NCI-H2196 treated with DMSO at 0.1 percent for 48 hours (cell line): Measurements from ENCODE around the gene GRM3.

ENCODE experiments used
- DNase-seq: peaks from one replicate; lab custom pipeline; 2025; ENCODE audit not compliant: unreplicated experiment; lab: John Stamatoyannopoulos, UW

The GRM3 gene

GRCh38 chr7:86784765-86785164, 141.1 kb downstream of the GRM3 start:
- DNase-seq = no peak

DNA sequence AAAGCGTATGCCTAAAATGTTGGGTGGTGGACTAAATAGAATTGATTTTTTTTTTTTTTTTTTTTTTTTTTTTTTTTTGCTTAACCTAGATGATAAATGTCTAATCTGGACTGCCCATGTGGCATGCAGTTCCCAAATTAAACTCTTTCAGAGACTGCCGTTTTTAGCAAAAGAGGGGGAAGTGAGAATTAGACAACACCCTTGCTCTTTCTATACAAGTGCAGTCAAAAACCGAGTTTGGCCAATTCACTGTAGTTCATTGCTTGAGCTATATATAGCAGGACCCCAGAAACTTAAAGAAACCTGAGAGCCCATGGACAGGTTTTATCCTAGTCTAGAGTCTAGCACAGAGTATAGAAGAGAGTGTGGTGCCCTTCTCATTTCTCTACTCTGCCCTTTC, 141.9 kb downstream of the GRM3 start:
- no peak for DNase-seq

- no peak for DNase-seq
Observed at GRCh38 chr7:86786376-86786775, 142.7 kb downstream of the GRM3 start.

DNA sequence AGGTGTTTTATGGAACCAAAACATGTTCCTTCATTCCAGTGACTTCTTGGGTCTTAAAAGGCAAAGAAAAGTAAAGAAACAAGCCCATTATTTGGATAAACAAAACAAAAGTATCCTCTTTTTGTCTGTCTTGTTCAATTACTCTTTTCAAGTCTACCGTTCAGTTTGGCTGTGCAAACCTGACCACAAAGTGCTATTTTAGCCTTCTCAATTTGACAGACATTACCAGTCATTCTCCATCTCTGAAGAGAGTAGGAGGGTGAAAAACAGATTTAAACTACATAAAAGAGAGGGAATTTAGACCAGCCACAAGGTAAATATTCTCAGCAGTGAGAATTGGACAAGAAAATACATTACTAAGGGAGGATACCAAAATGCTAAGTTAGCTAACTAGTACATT, 145.2 kb downstream of the GRM3 start:
- DNase-seq = no peak

DNA sequence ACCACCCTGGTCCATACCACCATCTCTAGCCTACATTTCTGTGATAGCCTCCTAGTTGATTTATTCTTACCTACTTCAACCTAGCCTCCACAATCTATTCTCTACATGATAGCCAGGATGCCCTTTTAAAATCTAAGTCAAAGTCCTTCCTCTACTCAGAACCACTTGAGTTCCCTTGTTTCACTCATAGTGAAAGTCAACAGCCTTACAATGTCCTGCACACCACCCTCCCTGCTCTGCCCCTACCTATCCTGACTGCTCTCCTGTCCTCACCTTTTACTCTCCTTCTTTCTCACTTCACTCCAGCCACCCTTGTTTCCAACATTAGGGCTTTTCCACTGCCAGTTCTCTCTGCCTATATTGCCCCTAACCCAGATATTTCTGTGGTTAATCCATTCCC, 146.7 kb downstream of the GRM3 start:
- DNase-seq = no peak

GRCh38 chr7:86792260-86792659, 148.6 kb downstream of the GRM3 start:
- DNase-seq = no peak

DNA sequence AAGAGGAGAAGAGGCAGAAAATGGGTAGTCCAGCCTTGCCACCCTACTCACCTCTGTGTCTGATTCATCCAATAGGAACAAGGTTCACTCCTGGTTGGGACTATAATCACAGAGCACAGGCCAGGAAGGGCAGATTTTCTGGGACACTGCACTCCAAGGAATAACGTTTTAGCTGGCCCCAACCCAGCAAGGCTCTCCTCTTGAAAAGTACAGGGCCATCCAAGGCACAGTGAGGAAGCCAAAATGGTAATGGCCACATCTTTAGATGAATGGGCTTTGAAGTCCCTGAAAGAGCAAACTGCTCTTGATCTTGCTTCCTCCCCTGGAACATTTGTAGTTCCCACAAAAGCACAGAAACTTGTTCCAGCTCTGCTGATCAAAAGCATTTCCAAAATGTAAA, 149.4 kb downstream of the GRM3 start:
- no peak for DNase-seq

- DNase-seq = no peak
Observed at GRCh38 chr7:86814661-86815379, 171.1 kb downstream of the GRM3 start.

DNA sequence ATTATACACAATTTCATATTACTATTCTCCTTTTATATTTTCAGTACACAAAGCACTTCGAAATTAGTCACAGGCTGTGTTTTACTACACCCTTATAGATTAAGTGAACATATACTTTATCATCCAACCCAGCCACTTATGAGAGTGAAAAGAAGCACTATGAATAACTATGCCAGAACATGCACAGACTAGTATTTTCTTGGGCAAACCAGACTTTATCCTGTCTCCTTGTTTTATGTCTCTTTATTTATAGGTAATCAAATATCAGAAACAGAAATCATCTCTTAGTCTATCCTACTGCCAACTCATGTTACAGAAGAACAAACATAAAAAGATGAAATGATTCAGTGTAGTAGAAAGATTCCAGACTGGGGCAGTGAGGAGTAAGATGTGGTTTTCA, 171.8 kb downstream of the GRM3 start:
- no peak for DNase-seq

GRCh38 chr7:86818903-86819302, 175.2 kb downstream of the GRM3 start:
- no peak for DNase-seq

DNA sequence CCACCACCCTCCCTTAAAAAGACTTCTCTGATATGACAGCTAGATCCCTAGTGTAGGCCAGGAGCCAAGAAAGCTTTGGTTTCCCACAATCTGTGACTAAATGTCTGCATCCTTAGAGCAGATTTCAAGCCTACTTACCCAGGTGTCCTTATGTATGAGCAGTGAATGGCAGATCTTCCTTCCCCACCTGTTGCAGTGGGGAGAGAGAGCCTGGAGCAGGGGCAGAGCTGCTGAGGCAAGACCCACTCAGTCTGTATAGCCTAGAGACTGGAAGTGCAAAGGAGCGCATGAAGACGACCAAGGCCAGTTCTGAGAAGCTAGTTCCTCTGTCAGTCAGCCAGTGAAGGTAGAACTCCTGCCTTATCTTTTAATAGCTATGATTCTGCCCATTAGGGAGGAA, 180.1 kb downstream of the GRM3 start:
- DNase-seq = no peak

DNA sequence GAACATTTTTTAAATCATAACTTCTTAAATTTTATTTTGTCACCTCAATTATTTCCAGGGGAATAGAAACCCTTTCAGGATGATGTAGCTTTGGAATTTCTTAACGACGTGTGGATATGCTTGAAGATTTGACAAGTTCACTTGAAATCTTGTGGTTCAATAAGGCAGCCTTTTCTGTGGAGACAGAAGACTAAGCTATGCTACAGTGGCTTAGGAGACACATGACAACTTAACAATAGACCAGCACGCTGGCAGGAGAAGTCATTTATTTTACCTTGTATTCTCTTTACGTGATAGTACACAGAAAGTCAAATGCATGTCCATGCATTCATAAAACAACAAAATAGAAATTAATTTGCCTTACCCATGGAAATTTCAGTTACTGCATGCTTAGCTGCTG, 181.6 kb downstream of the GRM3 start:
- DNase-seq = no peak

GRCh38 chr7:86826948-86827347, 183.2 kb downstream of the GRM3 start:
- DNase-seq = no peak

GRCh38 chr7:86833360-86833759, 189.7 kb downstream of the GRM3 start:
- no peak for DNase-seq

DNA sequence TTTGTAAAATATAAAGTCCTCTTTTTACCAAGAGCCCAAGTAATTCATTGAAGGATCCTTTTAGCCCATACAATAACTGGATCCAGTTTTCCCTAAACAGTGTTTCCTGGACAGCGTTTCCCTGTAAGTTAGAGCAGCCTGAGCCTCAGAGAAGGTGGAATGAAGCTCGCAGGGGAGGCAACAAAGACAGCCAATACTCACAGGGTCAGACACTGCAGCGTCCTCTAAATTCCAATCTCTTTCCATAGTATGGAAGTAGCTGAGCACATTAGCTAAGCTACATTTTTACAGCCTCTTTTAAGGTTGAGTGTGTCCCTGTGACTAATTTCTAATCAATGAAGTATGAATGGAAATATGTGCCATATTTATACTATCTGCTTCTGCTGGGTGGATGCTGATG, 193.5 kb downstream of the GRM3 start:
- no peak for DNase-seq

GRCh38 chr7:86844608-86845007, 200.9 kb downstream of the GRM3 start:
- no peak for DNase-seq

DNA sequence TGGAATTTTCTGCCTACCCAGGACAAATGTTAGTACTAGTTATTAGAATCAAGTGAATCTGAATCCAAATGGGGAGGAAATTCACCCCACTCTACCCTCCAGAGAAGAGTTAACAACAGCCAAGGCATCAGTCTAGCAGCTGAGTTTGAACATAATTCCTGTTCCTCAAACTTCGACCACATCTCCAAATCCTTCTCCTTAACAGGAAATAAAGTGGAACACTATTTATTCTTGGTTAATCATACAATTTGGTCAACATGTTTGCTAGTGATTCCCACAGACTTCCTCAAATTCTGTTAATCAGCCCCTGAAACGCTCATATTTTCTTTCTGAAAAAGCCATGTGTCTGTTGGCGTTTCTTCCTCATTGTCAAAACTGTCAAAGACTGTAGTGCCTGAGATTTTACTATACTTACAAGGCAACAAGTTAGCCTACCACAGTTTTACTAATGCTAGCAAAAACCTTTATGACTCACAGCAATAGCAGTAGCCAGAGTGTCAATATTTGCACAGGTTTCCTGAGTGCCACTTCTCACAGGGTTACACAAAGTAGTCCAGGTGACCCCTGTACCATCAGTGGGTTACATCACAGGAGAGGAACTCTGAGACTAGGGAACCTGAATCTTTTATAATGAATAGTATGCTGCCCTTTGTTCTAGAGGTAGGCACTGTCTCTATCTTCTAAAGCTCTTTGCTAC, 202.9 kb downstream of the GRM3 start:
- peak; percentile 25 for DNase-seq

DNA sequence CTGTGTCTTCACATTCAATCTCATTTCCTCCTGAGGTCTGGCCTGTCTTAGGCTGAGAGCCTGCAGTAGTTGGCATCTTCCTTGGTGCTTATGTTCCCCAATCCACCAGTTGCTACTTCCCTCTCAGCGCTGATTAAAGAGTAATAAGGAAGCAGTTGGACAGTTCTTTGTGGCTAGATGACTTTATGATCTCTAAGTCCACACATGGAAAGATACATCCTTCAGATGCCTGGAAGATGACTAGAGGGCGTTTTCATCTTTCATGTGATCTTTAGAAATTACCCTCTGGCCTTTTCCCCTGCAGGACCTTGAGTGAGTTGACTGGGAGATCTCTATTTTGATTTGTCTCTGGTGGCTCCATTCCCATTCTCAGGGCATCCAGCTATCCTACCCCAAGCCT, 204.5 kb downstream of the GRM3 start:
- no peak for DNase-seq

- no peak for DNase-seq
Observed at GRCh38 chr7:86851566-86851965, 207.9 kb downstream of the GRM3 start.

DNA sequence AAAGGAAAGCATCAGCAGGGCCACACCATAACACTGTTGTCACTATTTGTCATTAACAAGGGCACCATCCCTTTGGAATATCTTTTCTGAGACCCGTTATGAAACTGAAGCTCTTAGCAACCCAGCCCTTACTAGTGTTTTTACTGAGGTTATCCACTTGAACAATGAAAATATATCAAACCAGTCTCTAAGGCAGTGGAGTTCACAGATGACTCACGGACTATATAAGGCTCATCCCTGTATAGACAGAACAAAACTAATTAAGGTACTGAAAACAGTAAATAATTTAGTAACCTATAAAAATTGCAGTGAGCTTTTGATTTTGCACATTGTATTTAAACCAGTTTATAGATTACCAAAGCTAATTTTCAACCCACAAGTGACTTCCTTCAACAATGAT, 219.7 kb downstream of the GRM3 start:
- no peak for DNase-seq

DNA sequence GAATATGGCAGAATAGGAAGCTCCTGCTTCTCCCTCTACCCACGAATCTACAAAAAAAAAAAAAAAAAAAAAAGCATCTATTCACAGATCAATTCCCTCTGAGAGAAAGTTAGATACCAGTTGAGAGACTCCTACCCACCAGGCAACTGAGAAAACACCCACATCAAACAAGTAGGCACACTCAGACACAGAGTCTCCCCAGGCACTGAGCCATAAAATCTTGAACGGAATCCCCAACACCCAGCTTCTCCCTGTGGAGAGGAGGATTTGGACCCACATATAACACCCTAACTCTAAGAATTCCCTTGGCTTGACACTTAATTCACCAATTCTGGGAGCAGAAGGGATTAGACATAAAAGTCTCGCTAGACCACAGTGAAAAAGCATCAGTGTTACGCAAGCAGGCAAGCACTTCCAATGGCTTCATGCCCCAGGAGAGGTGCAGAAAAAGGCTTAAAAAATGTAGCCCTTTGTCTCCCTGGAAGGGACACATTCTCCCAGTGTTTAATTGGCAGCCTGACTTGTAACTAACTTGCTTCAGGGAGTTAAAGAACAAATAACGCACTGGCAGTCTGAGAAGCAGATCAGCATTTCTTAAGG, 223.6 kb downstream of the GRM3 start:
- DNase-seq = no peak

- no peak for DNase-seq
Observed at GRCh38 chr7:86876146-86876545, 232.4 kb downstream of the GRM3 start.
